ENCODE data around the gene DENND1A.

The DENND1A gene

DNA sequence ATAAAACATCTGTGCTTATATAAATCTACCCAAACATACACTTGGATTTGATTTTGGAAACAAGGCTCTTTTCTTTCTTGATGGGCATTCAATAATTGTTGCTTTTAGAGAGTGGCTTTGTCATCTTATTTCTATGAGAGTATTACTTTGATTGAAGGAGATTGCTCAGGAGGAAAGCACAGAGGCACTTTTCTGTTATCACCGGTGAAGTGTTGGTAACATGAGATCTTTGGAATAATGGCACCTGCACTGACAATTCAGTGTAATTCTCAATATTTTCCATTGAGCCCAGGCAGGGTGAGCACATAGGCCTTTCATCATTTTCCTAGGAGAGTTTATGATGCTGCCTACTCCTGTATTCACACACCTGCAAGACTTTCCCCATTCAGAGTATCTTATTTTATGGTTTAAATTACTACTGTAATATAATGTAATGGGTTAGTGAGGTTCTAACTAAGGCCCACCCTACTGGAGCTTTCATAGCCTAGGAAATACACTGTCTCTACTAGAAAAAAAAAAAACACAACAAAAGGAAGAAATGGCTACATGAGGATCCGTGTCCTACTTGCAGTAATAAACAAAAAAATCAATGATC lies 244.3 kb downstream of the DENND1A start:
- no peak for DNase-seq (ENCODE audit: low read depth, low spot score)

DNA sequence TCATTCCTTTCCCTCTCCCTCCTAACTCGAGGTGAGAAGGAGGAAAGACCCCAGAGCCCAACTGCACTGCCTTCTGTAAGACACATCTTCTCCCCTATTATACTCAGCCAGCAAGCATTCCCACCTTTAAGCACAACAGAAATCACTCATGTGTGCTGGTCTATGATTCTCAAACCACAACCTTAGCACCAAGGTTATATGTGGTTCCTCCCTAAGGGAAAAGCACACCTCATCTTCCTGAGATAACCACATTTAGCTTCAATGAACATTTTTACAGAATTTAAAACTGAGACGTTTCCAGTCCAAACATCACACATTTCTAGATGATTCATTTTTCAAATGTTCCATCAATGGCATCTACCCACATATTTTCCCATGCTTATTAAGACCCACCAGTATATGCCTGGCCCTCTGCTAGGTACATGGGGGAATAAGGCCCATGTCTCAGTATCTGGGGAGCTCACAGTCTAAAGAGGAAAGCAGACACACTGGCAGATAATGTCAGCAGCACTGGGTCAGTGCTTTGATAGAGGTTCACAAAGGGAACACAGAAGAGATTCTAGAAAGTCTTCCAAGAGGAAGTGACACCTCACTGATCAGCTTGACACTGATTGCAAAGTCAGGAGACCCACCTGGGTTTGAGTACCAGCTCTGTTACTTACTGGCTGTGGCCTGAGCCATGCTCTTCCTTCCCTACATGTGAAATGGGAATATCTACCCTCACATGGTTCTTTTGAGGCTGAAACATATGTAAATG lies 245.4 kb downstream of the DENND1A start:
- DNase-seq (ENCODE audit: low read depth, low spot score): no peak

DNA sequence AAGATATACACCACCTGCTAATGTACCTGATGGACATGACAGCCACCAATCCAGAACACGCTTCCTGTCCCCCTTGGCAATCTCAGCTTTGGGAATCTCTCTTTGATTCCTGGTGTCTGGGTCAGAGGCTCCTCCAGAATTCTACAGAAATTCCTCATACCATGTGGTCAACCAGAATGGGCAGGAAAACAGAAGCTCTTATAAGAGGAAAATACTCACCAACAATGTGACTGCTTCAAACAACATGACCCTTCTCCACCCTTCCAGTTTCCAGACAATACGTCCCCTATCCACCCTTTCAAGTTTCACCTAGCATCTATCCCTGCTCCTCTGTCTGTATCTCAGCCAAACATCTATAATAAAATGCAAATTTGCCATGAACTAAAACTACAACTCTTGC lies 247.2 kb downstream of the DENND1A start:
- no peak for DNase-seq (ENCODE audit: low read depth, low spot score)

DNA sequence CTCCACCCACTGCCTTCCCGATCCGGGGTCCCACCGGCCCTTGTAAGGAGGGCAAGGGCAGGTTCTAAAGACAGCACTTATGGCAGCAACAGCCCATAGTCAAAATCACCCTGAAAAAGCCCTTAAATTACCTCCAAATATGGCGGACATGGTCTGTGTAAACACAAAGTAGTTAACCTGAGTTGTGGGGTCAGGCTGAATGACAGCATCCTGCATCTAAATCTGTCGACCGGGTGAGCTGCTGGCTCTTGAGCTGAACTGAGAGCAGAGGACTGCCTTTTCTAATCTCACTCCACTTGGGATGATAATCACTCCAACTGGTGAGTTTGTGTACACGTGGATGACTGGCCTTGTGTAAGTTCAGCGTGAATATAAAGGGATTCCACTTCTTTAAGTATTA lies 249.6 kb downstream of the DENND1A start:
- no peak for DNase-seq (ENCODE audit: low read depth, low spot score)

DNA sequence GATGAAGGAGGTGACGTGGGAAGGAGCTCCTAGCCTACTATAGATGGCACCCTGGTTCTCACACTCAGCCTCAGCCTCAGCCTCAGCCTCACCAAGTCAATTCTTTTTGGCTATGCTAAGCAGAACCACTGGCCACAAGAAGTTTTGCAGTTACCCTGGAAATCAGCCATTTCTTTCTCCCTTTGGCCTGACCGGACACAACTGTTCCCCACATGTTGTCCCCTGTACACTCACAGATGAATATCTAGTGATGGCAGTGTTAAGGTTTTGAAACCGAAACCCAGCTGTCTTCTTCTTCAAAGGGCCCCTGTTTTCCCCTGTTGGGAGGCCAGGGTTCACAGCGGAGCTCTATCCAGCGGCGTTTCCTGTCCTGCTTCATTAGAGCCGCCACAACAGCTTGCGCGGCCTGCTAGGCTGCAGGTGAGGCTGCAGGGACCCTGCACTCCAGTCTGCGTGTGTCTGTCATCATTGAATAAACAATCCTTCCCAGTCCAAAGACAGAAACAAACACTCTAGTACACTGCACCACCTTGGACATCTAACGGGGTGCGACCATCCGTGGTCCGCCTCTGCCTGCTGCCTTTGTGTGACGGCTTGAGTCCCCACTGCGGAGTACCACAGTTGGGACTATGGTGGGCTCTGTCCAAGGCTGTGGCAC lies 250.5 kb downstream of the DENND1A start:
- no peak for DNase-seq (ENCODE audit: low read depth, low spot score)

DNA sequence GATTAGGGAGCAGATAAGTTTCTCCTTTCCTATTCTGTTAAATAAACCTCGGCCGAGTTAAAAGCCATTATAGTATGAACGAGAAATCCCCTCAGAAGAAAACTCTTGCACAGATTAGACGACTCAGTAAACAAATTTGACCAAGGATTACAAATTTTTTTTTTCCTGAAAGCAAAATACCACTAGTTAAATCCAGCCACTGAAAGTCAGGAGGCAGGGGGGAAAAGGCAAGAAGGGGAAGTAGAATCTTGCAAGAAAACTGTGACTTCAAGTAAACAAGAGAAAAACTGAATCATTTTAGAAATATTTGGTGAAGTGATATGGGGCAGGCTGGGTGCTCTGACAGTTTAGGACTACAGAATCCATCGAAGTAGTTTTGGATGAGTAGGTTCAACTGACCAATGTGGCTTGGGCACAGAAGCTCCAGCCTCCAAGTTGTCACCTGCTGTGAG lies 251.0 kb downstream of the DENND1A start:
- no peak for DNase-seq (ENCODE audit: low read depth, low spot score)

DNA sequence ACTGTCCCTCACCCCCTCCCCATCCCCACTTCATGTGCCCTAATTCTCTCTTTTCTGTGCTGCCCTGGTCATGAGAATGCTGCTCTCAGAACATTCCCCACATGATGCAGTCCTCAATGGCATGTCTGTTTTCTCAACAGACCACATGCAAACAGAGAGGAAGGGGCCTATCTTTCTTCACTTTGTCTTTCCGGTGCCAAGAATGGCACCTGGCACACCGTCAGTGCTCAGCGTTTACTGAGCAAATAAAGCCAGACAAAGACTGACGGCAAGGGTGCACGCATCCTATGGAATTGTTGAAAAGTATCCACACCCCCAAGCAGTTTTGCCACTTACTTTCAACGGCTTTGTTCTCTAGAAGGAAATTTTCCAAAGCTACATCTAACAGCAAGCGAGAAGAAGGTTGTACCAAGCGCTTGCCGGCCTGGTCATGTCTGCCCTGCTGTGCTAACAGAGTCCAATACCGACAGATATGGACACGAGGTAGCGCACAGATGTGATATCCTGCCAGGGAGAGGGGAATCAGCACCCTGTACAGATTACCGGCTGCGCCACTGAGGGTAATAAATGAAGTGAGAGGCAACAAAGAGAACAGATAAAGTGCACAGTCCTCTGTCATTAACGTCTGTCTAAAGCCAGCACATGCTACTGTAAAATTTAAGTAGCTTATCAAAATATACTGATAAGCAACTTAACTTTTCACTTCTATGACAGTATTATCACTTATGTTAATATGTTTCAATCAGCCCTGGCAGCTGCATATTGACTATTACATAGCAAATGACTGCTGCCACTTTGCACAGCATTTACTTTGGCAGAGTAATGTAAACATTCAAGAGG lies 251.7 kb downstream of the DENND1A start:
- DNase-seq (ENCODE audit: low read depth, low spot score): no peak

DNA sequence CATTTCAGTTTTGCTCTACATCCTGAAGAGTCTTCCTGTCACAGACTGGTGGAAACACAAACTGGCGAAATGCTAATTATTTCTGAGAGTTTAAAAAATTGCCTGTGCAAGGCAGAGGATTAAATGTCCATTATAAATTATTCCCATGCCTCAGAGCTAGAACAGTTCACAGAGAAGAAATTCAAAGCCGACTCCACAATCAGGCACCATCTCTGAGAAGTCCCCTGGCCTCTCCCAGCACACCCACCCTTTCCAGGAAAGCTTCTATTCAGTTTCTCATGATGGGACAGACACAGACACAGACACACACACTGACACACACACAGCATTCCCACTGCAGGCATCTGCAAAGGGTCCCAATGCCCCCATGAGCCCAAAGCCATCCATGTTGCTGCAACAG lies 253.1 kb downstream of the DENND1A start:
- no peak for DNase-seq (ENCODE audit: low read depth, low spot score)

DNA sequence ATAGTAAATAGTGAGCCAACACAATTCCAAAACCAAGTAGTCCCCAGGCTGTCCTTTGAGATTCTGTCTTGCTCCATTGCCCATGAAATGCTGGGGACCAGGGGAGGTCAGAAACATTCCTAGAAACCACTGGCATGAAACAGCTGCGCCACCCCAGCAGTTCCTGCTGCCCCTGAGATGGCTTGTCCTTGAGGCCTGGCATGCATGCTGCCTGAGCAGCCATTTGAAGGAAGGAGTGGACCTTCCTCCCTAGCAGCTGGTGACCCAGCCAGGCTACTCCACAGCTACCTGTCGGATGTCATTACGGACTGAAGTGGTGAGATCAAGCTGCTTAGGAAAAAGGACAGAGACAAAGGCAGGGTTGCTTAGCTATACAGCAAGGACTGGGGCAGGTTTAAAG lies 260.6 kb downstream of the DENND1A start:
- DNase-seq (ENCODE audit: low read depth, low spot score): no peak

DNA sequence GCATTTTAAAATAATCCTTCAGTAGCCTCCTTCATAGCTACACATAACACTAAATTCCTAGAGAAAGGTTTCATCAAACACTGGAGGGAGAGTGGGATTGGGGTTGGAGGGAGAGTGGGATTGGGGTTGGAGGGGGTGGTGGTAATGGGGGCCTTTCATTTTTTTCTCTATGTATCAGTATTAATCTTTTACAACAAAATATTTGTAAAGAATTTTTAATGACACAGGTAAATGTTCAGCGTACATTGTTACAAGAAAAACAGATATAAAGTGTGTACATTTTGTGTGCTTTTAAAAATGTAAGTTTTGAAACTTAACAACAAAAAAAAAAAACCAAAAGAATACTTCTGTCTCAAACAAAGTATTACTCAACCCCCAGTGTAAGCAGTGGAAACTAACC lies 266.4 kb downstream of the DENND1A start:
- DNase-seq (ENCODE audit: low read depth, low spot score): no peak

DNA sequence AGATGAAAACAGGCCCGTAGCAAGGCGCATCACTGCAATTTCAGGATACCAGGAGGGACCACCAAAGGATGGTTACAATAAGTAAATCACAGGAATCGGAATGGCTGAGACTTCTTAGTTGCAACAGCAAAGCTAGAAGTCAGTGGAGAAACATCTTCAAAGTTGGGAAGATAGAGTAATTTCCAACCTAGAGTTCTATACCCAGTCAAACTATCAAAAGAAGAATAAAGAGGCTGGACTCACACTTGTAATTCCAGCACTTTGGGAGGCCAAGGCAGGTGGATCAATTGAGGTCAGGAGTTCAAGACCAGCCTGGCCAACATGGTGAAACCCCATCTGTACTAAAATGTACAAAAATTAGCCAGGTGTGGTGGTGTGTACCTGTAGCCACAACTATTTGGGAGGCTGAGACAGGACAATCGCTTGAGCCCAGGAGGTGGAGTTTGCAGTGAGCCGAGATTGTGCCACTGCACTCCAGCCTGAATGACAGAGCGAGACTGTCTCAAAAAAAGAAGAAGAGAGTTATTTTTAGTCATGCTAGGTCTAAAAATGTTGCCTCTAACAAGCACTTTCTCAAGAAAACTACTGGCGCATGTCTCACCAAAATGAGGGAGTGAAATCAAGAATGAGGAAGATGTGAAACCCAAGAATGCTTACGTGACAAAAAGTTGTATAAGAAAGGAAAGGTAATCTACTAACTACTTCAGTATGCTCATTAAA lies 267.7 kb downstream of the DENND1A start:
- no peak for DNase-seq (ENCODE audit: low read depth, low spot score)

DNA sequence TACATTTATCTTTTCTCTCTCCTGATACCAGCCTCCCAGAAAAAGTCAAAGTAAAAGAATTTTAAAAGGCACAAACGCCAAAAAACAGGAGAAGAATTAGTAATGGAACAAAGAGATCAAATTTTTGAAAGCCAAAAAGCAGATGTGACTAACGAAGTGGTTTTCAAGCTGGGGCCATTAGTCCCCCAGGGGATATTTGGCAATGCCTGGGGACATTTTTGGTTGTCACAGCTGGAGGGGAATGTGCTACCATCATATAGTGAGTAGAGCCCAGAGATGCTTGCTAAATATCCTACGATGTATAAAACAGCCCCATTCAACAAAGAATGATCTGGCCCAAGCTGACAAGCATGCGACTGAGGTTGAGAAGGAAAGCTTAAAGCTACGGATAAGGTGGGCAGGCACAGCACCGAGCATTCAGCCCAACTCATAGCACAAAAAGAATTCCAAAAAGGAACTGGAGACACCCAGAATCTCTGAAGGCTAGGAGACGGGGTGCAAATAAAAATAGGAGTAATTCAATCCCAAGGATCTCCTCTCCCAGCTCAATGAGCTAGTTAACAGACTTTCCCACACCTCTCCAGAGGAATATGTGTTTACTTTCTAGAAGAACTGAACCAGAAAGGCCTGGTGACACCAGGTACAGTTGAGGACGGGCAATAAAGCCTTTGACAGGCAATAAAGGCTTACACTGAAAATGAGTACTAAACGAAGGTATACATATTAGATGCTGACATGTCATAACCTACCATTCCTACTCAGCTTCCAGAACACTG lies 269.0 kb downstream of the DENND1A start:
- DNase-seq (ENCODE audit: low read depth, low spot score): no peak

DNA sequence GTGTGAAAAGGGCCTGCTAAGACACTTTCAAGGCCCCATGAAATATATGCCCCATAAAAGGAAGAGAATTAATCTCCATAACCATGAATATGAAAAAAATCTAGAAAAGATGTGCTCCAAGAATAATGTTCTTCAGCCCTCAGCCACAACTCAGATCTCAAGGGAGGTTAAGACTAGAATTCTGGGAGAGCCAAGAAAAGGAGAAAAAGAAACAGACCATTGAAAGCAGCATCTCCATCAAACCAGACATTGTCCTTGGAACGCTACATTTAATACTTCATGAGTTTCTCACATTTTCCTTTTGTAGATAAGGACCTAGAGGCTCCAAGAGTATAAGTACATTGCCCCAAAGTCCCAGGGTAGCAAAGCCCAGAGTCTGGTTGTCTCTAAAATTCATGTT lies 270.6 kb downstream of the DENND1A start:
- no peak for DNase-seq (ENCODE audit: low read depth, low spot score)

DNA sequence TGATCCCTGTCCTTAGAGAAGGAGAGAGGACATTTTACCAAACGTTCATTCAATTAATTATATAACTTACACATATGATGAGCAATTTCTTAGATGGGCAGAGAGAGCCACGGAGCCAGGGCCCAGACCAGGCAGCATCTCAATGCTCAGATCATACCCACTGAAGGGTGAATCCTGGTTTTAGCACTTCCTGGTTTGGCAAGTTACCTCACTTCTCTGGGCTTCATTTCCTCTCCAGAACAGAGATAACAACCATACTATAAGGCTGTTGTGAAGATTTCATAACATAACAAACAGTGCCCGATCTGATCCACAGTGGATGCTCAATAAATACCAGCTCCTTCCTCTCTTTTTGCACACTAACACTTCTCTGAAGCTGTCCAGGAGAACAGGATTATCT lies 271.1 kb downstream of the DENND1A start:
- no peak for DNase-seq (ENCODE audit: low read depth, low spot score)

DNA sequence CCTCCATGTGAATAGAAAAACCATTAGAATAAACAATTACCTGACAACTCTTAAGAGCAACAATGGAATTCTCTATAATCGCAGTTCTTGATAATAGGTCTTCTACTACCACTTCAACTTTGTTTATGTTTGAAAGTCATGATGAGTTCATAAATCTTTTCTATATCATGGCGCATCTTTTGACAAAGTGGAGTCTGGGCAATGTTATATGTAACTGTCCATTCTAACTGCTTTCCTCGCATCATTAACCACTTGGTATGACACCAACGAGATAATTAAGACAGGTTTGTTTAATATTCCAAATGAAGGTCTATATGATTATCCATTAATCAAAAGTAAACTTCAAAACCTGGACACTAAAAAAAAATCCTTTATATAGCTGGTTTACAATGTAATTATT lies 272.0 kb downstream of the DENND1A start:
- no peak for DNase-seq (ENCODE audit: low read depth, low spot score)

DNA sequence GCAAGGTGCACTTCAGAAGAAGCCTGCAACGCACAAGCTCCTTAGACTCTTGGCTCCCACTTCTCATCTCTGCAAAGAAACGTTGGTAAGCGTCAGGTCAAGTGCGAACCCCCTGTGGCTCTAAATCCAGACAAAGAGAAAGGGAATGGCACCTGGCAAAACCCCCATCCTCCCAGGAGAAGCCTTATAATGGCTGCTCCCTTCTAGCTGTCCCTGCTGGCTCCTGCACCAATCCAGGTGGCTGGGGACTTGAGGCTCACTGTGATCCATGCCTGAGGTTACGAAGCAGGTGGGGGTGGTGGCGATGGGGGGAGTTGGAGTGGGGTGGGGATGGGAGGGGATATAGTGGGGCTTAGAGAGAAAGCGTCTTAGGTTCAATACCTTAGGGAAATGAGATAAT lies 272.8 kb downstream of the DENND1A start:
- DNase-seq (ENCODE audit: low read depth, low spot score): no peak

DNA sequence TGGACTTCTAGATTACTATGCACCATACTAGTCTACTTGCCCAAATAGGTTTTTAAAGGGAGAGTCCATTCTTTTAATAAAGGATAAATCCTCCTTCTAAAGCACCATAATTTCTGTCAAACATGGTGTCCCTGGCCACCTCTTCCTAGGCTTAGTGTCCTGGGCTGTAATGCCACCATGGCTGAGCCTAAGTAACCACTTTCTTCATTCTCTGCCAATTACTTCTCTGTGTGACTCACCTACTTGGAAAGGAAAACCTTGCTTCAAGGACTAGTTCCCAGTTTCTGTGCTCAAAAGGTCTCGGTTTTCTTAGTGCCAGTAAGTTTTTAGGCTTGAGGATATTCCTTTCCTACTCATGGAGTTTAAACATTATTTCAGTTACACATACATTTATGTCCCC lies 273.4 kb downstream of the DENND1A start:
- no peak for DNase-seq (ENCODE audit: low read depth, low spot score)

DNA sequence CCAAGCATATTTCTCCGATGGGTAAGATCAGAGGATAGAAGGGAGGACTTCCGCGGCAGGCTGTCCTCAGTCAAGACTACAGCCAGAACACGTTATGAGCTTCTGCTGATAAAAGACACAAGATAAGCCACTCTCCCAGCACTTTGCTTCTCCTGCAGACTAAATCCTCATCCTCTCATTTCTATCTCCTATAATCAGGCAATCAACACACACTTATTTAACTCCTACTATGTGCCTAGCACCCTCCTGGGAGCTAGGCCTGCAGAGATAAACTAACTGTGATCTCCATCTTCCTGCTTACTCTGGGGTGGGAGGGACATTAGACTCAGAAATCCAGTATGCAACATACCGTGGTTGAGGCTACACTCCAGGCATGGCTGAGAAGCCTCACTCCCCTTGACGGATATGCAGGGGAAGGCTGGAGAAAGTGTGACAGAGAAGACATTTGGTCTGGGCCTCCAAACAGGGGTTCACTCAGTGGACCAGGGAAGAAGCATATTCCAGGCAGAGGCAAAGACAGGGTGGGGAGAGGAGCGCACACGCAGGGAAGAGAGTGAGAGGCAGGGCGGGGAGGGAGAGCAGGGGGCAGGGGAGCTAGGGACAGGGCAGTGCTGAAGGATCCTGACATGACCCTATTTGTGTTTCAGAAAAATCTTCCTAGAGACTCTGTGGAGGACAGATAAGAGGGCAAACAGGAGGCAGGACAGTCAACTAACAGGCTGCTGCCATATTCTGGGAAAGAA lies 274.1 kb downstream of the DENND1A start:
- no peak for DNase-seq (ENCODE audit: low read depth, low spot score)

DNA sequence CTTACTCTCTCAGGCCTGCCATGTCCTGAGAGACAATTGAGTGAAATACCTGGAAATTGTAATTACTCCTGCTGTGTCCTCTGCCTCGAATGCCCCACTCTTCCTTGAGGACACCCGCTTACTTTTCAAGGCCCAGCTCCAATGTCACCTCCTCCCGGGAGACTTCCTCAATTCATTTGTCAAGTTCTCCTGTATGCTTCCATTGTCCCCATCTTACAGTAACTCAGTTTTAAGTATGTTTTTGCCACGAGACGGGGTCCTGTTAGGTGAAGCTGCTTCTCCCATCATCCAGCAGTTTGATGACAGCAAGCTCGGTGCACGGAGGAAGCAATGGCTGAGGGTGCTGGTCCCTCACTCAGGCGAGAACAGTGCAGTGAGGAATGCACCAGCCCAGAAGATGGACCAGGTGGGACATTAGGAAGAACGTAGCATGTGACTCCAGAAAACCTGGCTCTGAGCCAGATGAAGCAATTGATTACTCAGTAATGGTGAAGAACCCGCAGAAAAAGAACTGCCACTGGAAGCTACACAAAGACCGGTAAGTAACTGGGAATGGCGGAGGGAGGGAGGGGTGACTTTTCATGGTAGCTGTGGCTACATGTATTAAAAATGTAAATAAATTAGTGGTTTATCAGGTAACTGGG lies 274.8 kb downstream of the DENND1A start:
- no peak for DNase-seq (ENCODE audit: low read depth, low spot score)
